Activated naive CD4-positive, alpha-beta T cell treated with Interleukin-2 at 50 U/mL for 16 hours (primary cell): ENCODE data around the gene CHRND.
A peak's percentile ranks its signal among the peaks of the same experiment; 100 is the strongest.
"Not testable (repeated sequence)": the region's sequence is repeated elsewhere in the genome, so short reads cannot be mapped to it uniquely, and the experiment has no call there.

ENCODE experiments used
- DNase-seq: peaks from one replicate; pipeline ENCODE4 v3.0.0-alpha.2; 2020

Gene CHRND

GRCh38 chr2:232543928-232544631 is 18.1 kb downstream of the CHRND start:
- DNase-seq, result no peak

- no peak for DNase-seq
These were observed 18.7 kb downstream of the CHRND start for GRCh38 chr2:232544674-232545073.

- DNase-seq, result no peak
These were observed 19.8 kb downstream of the CHRND start for GRCh38 chr2:232545511-232546375.

GRCh38 chr2:232547991-232548390 is 22.0 kb downstream of the CHRND start:
- no peak for DNase-seq

GRCh38 chr2:232549655-232550353 is 23.8 kb downstream of the CHRND start:
- no peak for DNase-seq

GRCh38 chr2:232550354-232551249 is 24.6 kb downstream of the CHRND start, which contains the start of the genes EIF4E2 and TIGD1:
Gene EIF4E2, plus strand, starts transcription at chr2:232550689. Its CDS starts 36 bp downstream, at chr2:232550725.
Gene TIGD1, minus strand, starts transcription at chr2:232550557. Its CDS starts 675 bp downstream, at chr2:232549882.
- peak; percentile 94 for DNase-seq

- no peak for DNase-seq
These were observed 25.3 kb downstream of the CHRND start for GRCh38 chr2:232551250-232551638.

GRCh38 chr2:232551776-232552175 is 25.8 kb downstream of the CHRND start:
- no peak for DNase-seq

GRCh38 chr2:232556426-232556825 is 30.5 kb downstream of the CHRND start:
- no peak for DNase-seq

GRCh38 chr2:232562515-232563151 is 36.7 kb downstream of the CHRND start:
- DNase-seq, result no peak

- no peak for DNase-seq
These were observed 37.6 kb downstream of the CHRND start for GRCh38 chr2:232563580-232563979.

- DNase-seq, result no peak
These were observed 41.8 kb downstream of the CHRND start for GRCh38 chr2:232567721-232568120.

GRCh38 chr2:232568161-232568560 is 42.2 kb downstream of the CHRND start:
- DNase-seq, result no peak

- no peak for DNase-seq
These were observed 43.6 kb downstream of the CHRND start for GRCh38 chr2:232569541-232569940.

GRCh38 chr2:232570481-232570880 is 44.5 kb downstream of the CHRND start:
- DNase-seq, result not testable (repeated sequence)

- no peak for DNase-seq
These were observed 45.1 kb downstream of the CHRND start for GRCh38 chr2:232571026-232571474.

GRCh38 chr2:232573042-232573441 is 47.1 kb downstream of the CHRND start:
- DNase-seq, result no peak

- no peak for DNase-seq
These were observed 47.9 kb downstream of the CHRND start for GRCh38 chr2:232573771-232574435.

- DNase-seq, result no peak
These were observed 48.9 kb downstream of the CHRND start for GRCh38 chr2:232574674-232575403.

- no peak for DNase-seq
These were observed 49.4 kb downstream of the CHRND start for GRCh38 chr2:232575404-232575746.
